HG02943 (cell line): ENCODE measurements around the gene IRAK1.

Experiments used
- ATAC-seq: cut with Tn5 transposase; IDR thresholded peaks from one replicate; pipeline ENCODE4 v1.9.1; 2021; ENCODE audit warnings: mild to moderate bottlenecking, low read depth, moderate library complexity; ENCODE audit not compliant: unreplicated experiment

Gene IRAK1

DNA sequence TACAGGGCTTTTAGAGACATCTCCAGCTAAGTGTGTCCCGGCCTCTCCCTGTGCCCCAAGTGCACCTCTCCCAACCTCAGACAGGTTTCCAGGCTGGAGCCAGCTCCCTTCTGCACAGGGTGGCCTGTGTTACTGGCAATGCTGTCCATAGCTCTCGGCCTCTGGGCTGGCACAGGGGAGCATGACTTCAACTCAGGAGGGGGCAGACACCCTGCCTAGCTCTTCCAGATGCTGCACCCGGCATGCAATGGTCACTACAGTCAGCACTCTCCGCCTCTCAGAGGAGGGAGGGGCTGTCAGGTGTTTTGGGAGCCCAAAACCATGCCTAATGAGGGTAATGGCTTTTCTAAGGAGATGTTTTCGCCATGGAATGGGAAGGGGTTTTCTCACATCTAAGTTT lies 2.4 kb upstream of the IRAK1 start:
- no peak for ATAC-seq

DNA sequence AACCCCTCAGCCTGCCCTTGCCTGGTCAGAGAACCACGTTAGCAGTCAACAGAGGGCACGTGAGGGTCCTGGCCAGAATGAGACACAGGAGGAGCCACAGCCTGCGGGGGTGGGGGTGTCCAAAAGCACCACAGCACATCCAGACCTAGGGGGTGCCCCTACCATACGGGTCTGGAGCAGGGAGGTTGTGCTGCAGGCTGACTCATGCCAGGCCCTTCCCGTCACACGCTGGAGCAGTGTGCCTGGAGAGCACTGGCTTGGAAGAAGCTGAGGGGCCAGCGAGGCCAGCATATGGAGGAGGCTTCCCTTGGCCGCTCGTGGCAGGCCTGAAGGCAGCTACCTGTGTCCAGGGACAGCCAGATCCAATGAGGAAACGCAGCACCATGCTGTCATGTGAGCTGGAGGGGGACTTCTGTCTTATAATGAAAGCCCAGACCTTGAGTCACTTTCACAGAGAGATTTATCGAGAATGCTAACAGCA lies 1.5 kb upstream of the IRAK1 start:
- ATAC-seq, result no peak

DNA sequence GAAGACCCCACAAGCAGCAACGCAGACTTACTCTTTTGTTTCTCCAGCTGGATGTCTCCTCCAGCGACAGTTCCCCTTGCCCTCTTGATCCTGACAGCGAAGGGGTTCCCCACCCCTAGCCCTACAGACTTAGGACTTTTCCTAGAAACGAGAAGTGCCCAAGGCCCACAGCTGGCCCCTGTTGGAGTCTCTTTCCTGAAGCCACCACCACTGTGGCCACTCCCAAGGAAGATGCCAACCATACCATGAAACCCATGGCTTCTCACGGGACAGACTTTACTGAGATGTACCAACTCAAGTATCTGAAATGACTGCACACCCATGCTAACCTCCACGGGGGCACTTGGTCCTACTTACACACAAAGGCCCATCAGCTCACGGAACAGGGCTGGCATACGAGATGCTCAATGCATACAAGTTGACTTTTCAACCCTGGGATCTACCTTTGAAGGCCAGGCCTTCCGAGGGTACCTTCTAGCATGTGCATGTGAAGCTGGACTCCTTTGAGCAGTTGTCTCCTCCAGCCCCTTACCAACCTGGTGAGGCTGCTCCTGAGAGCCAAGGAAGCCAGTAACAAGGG lies 924 bp upstream of the IRAK1 start:
- ATAC-seq, result no peak

DNA sequence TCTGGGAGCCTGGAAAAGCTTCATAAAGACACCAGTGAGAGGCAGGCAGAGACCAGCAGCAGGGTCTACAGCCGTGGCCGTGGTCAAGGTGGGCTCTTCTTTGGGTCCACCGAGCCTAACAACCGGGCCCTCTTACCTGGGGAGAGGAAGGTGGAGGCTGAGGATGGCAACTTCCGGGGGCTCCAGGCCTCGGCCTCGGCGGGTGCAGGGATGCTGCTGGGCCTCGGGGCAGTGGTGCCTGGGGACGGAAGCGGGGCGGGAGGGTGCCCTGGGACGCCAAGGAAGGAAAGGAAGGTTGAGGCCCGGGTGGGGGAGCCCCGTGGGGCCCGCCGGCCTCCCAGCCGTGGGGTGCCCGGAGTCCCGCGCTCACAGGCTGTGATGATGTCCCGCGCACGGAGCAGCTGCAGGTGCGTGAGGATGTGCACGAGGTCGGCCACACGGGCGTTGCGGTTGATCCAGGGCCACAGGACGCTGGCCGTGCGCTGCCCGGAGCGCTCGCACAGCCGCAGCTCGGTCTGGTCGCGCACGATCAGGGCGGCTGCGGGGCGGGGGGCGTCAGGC lies 561 bp downstream of the IRAK1 start:
- ATAC-seq, result no peak

DNA sequence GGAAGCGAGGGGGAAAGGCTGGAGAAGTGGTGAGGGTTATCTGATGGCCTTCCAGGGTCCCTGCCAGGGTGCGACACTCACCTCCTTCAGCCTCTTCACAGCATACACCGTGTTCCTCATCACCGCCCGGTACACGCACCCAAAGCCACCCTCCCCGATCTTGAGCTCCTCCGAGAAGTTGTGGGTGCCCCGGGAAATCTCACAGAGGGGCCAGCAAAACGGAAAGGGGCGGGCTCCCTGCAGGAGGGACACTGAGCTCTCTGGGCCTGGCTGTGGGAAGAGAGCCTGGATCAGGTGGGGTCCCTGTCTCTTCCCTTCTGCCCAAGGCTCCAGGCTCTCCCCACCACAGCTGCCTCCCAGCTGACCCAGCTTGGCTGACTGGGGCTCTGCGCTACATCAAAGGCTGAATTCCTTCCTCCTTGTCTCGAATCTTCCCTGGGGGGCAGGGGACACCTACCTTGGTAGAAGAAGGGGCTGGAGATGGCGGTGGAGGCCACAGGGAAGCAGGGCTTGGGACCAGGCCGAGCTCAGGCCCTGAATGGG lies 1.1 kb downstream of the IRAK1 start:
- ATAC-seq, result no peak

DNA sequence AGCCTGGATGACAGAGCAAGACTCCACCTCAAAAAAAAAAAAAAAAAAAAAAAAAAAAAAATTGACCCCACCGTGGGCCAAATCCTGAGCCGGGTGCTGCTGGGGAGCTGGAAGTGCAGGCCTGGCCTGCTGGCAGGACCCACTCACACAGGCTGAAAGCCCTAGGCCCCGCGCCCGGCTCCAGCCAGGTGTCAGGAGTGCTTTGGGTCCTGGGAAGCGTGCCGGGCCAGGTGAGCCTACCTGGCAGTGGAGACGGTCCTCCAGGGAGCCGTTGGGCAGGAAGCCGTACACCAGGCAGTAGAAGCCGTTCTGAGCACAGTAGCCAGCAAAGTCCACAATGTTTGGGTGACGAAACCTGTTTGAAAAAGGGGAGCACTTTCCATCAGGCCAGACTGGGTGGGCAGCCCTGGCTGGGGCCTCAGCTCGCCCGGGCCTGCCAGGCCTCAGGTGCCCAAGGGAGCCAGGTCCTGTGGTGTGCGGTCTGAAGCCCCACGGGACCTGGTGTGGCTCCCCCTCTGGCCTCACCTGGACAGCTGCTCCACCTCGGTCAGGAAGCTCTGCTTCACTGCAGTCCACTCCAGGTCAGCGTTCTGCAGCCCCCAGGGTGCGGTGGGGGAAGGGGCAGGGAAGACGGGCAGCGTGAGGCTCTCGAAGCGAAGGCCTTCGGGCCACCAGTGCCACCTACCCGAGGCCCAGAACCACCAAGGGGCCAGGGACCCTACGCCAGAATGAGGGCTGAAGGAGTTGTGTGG lies 1.8 kb downstream of the IRAK1 start:
- no peak for ATAC-seq

DNA sequence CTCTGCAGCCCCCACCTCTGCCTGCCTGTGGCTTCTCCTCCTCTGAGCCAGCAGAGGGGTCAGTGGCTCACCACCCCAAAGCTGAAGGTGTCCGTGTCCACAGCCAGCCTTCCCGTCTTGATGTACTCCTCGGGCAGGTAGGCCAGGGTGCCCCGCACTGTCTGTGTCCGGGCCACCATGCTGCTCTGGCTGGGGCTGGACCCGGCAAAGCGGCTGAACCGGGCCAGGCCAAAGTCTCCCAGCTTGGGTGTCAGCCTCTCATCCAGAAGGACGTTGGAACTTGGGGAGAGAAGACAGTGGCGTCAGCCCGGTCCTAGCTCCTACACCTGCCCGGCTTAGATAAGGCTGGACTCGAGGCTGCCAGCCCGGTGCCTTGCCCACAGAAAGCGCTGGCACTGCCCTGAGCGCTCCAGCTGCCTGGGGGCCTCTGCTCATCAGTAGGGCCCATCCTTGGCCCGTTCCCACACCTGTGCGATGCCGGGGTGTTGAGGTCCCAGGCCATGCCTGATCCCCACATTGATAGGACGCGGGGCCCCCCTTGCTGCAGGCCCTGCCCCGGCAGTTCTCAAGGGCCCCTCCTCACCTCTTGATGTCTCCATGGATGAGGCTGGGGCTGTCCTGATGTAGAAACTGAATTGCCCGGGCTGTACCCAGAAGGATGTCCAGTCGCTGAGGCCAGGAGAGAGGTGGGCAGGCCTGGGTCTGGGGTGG lies 3.2 kb downstream of the IRAK1 start:
- no peak for ATAC-seq

DNA sequence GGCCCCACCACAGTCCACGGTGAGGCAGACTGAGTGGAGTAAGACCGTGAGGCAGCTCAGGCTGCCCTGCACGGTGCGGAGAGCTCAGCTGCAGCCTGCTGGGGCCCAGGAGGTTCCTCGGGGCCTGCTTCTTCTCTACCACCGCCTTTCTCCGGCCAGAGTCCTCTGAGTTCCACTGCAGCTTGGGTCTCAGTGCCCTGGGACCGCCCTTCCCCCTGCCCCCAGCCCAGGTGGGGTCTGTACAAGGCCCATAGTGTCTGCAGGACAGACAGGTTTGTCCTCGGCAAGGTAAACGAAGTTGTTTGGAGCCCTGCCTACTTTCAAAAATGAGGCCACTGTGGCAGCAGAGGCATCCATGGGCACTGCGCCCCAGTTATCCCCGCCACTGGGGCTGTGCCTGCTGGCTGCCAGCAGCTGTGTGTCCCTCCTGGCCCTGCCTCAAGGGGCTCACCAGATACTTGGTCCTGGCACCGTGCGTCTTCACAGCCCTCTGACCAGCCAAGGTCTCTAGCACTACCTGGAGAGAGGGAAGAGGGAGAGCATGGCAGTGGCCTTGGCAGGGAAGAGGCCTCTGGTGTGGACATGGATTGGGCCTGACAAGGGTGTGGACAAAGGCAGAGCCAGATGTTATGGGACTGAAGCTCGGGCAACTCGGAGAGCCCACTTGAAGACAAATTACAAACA lies 4.0 kb downstream of the IRAK1 start:
- no peak for ATAC-seq

DNA sequence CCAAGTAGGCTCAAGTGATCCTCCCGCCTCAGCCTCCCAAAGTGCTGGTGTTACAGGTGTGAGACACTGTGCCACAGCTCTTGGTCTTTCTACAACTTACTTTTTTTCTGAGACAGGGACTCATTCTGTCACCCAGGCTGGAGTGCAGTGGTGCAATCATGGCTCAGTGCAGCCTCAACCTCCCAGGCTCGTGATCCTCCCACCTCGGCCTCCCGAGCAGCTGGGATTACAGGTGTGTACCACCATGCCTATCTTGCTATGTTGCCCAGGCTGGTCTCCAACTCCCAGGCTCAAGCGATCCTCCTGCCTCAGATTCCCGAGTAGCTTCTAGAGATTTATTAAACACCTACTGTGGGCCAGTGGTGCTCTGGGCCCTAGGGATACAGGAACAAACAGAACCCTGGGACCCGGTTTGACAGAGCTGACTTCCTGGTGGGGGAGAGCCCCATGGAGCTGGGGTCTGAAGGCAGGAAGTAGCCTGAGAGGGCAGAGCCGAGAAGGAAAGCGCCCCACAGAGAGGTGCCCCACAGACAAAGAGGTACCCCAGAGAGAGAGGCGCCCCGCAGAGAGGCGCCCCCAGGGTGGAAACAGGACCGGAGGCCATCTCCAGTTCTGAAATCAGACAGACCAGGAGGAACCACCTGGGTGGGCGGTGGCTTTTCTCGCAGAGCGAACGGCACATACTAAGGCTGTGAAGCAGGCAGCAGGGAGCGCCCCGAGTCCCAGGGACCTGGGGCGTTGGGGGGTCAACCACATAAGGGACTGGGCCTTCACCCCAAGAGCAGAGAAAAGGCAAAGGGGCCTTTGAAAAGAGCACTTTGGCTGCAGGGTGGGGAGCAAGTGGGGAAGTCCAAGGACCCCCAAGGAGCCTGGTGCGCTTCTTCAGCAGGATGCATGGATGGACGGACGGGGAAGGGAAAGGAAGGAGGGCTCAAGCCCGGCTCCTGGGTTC lies 5.0 kb downstream of the IRAK1 start:
- no peak for ATAC-seq

DNA sequence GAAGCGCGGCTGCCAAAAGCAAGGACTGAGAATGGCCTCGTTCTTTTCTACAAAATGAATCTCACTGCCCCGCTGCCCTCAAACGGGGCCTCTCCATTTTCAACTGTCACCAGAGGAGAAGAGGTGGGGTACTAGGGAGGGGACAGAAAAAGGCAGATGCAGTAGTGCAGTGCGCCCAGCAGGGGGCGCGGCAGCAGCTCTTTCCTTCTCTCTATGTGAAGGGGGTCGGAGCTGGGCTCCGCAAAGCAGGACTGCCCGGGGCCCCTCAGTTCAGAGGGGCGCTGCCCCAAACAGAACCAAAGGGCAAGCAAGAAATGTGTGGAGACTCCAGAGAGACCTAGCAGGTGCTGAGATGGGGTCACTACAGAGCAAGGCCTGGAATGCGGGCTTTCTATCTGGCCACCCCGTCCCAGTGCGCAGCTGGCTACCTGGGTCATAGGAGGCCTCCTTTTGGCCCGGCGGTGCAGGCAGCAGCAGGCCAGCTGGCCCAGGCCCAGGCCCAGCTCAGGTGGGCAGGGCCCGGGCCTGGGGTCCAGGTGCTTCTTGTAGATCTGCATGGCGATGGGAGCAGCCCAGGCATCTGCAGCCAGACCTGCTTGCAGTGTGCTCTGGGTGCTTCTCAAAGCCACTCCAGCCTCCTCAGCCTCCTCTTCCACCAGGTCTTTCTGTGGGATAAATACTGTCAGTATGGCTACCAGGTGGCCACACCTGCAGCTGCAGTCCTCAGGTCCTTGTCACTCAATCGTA lies 5.9 kb downstream of the IRAK1 start:
- no peak for ATAC-seq

DNA sequence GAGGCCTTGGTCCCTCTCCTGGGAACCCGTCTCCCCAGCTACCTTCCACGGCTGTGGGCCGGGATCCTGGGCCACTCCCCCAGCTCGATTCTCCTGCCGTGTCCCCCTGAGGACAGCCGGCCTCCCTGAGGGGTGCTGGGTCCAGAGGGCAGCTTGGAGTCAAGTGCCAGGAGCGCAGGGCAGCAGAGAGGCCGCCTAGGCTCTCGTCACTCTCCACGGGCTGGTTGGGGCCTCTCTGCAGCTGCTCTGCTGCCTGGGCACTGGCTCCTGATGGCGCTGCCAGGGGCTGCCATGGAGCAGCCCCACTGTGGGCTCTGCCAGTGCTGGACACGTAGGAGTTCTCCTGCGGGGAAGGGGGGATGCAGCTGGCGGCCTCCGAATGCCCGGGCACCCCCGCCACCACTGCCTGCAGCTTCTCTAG lies 6.7 kb downstream of the IRAK1 start:
- ATAC-seq, result no peak

DNA sequence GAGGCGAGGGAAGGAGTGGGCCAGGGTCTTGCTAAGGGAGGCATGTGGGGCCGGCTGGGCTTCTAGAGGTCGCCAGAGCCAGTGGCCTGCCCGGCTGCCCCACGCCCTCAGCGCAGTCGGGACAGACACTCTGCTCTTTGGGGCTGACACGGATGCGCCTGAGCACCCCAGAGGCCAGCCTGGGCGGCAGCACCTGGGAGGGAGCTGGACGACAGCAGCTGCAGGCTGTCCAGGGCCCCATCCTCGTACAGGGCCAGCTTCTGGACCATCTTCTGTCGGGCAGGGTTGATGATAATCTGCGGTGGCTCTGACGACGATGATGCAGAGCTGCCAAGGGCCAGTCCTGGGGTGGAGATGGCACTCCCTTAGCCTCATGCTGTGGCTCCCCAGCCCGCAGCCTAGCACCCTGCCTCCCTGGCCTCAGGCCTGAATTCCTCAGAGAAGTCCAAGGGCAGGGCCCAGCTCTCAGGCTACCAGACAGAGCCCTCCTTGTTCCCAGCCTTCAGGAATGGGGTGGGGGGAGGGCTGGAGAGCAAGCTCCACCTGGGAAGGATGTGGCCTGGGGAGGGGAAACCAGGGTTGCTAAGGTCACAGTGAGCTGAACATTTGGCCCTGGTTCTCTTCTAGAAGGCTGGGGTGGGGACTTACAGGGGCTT lies 7.2 kb downstream of the IRAK1 start:
- no peak for ATAC-seq

DNA sequence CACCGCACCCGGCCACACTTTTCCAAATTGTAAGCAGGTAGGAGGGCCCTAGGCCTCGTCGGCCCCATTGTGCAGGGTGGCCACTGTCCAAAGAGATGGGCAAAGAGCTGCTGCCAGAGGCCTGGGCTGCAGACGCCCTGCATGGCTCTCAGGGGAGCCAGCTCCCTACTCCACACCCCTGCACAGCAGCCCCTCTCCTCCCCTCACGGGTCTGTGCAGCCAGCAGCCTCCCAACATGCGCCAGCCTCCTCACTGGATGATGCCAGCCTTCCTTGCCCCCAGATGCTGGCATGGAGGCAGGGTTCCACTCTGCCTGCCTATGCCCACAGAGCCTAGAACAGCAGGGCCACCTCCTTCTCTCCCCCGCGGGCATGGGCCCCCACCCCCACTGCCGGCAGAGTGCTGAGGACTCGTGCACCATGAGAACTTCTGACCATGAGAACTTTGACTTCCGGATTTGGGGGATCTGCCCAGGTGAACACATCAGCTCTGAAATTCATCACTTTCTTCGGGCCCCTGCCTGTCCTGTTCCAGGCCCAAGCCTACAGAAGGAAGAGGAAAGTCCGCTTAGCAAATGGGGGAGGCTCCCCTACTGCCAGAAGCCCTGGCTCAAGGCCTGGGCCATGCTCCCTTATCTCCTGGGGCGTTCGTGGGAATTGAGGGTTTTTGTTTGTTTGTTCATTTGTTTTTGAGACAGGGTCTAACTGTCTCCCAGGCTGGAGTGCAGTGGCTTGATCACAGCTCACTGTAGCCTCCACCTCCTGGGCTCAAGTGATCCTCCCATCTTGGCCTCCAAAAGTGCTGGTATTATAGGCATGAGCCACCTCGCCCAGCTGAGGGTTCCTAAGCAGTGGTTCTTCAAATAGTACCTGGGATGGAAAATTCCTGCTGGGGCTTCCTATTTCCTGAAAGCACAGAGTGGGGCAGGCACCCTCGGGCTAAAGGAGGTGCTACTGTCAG lies 8.0 kb downstream of the IRAK1 start:
- no peak for ATAC-seq

DNA sequence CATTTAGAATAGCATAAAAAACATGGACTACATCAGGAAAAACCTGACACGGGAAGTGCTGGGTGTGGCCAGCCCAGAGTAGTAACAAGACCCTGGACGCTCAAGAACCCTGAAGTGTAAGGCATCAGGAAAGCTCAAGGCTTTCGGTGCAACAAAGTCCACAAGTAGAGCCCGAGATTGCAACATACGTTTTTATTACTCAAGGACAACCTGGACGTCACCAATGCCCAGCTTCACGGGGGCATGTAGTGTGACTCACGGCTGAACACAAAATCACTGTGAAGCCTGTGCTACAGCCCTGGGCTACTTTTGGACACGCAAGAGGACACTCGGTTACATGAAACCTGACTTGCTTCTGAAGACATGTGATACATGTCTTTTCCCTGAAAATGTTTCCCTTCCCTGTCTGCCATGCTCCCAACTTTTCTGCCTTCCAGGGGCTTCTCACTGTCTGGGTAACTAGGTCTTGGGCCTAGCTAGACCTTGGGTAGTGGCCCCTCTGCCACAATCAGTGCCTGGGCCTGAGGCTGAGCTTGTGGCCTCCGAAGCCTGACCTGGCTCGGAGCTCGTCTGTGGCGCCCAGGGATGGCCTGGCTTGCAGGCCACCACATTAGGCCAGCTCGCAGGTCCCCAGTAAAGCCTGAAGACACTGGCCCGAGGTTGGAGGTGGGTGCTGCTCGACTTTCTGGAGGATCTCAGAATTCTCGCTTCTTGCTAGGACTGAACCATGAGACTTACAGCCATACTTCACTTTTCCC lies 9.2 kb downstream of the IRAK1 start:
- no peak for ATAC-seq

DNA sequence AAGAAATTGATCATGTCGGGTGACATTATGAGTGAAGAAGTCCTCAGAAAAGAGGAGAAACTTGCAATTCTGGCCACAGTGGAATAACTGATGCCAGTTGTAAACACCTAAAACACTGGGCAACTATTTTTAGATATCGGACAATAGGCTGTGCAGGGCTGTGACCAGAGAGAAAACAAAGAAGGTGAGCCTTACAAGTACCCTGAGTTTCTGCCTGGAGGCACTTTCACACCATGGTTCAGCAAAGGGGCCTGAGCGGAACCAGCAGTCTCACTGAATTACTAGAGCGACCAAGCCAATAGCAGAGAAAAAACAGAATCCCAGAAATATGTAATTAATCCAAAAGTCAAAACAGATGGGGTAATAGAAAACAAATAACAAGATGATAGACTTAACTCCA lies 11.2 kb downstream of the IRAK1 start:
- ATAC-seq, result no peak

DNA sequence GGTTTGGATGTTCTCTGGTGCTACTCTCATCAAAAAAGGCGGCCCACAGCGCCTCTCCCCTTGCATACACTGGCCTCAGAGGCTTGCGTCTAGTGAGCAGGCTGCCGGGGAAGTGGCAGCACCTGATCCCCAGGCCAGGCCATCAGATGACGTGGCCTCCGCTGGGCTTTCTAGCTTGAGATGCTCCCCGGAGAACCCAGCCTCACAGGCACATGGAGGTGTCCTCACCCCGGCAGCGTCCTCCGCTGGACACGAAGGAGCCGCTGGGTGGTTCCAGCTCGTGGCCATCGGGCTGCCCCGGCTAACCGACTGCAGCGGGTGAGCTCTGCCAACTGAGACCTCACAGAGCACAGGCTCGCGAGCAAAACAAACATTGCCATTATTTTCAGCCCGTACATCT lies 12.8 kb downstream of the IRAK1 start:
- no peak for ATAC-seq
